HEK293 (cell line): ENCODE measurements around the gene EPS8.

Source experiments
- CTCF ChIA-PET: fragments of 350-600 bp; formaldehyde crosslinking; extraction: SDS; loops from one replicate; lab custom pipeline; 2021; ENCODE audit warnings: antibody characterized with exemption; lab: Yijun Ruan, JAX
- POLR2A ChIA-PET: fragments of 300-600 bp; formaldehyde crosslinking; extraction: SDS; loops from one replicate; lab custom pipeline; 2020; ENCODE audit warnings: antibody characterized with exemption, inconsistent platforms; lab: Yijun Ruan, JAX
- H3K27ac ChIP-seq: fragments of 200-500 bp; sonication (Bioruptor generic); 2 replicates; pipeline ENCODE4 v1.5.1; 2014; ENCODE audit warnings: low read depth, low read length, control low read depth, inconsistent platforms; ENCODE audit errors: extremely low read depth
- H3K36me3 ChIP-seq, 2 experiments: fragments of 200-500 bp in 1 of 2; sonication (Bioruptor generic) in 1 of 2; 1 replicate in 1 of 2; 2 replicates in 1 of 2; pipeline ENCODE4 v1.5.1; 2014 to 2017; ENCODE audit warnings: inconsistent platforms in 2 of 2, low read length in 2 of 2; ENCODE audit not compliant: control insufficient read depth in 2 of 2, insufficient read depth in 1 of 2
- H3K4me1 ChIP-seq: fragments of 200-500 bp; sonication (Bioruptor generic); 2 replicates; pipeline ENCODE4 v1.5.1; 2014; ENCODE audit warnings: mild to moderate bottlenecking, low read length, inconsistent platforms; ENCODE audit not compliant: control insufficient read depth, insufficient read depth
- H3K4me3 ChIP-seq: 2 replicates; pipeline ENCODE4 v1.5.1; 2011; ENCODE audit warnings: low read depth, mild to moderate bottlenecking, control low read depth, low read length, moderate library complexity
- H3K9me3 ChIP-seq: fragments of 200-500 bp; sonication (Bioruptor generic); 2 replicates; pipeline ENCODE4 v1.5.1; 2014; ENCODE audit warnings: low read depth, low read length, inconsistent platforms; ENCODE audit not compliant: control insufficient read depth, insufficient read depth
- GLI4 ChIP-seq: fragments of 450-650 bp; formaldehyde crosslinking; IDR thresholded peaks from 2 replicates; pipeline ENCODE4 v1.5.1; 2016; ENCODE audit warnings: missing biosample characterization, missing genetic modification characterization
- KLF7 ChIP-seq: fragments of 450-650 bp; formaldehyde crosslinking; IDR thresholded peaks from 2 replicates; pipeline ENCODE4 v1.5.1; 2016; ENCODE audit warnings: missing biosample characterization, missing genetic modification characterization, borderline replicate concordance
- MEIS1 ChIP-seq: sonication (generic); formaldehyde crosslinking; IDR thresholded peaks from 2 replicates; pipeline ENCODE4 v1.8.1; 2022; ENCODE audit warnings: missing genetic modification reagents, mild to moderate bottlenecking, borderline replicate concordance
- PATZ1 ChIP-seq: fragments of 450-650 bp; formaldehyde crosslinking; IDR thresholded peaks from 2 replicates; pipeline ENCODE4 v1.5.1; 2016; ENCODE audit warnings: missing biosample characterization, missing genetic modification characterization
- PRDM4 ChIP-seq: fragments of 450-650 bp; formaldehyde crosslinking; IDR thresholded peaks from 2 replicates; pipeline ENCODE4 v1.5.1; 2017; ENCODE audit warnings: missing biosample characterization, missing genetic modification characterization
- SP3 ChIP-seq: fragments of 450-650 bp; formaldehyde crosslinking; IDR thresholded peaks from 2 replicates; pipeline ENCODE4 v1.5.1; 2016; ENCODE audit warnings: missing biosample characterization, missing genetic modification characterization
- TCF7L2 ChIP-seq: IDR thresholded peaks from 2 replicates; pipeline ENCODE4 v1.6.1; 2011; ENCODE audit warnings: low read depth, mild to moderate bottlenecking, inconsistent platforms, low read length, moderate library complexity, borderline replicate concordance
- ZBTB20 ChIP-seq: fragments of 450-650 bp; formaldehyde crosslinking; IDR thresholded peaks from 2 replicates; pipeline ENCODE4 v1.5.1; 2016; ENCODE audit warnings: missing biosample characterization, missing genetic modification characterization
- ZBTB21 ChIP-seq: fragments of 450-650 bp; formaldehyde crosslinking; IDR thresholded peaks from 2 replicates; pipeline ENCODE4 v1.5.1; 2017; ENCODE audit warnings: missing biosample characterization, missing genetic modification characterization
- ZFP41 ChIP-seq: fragments of 450-650 bp; formaldehyde crosslinking; IDR thresholded peaks from 2 replicates; pipeline ENCODE4 v1.5.1; 2016; ENCODE audit warnings: missing biosample characterization, missing genetic modification characterization, borderline replicate concordance
- ZNF24 ChIP-seq: fragments of 450-650 bp; formaldehyde crosslinking; IDR thresholded peaks from 2 replicates; pipeline ENCODE4 v1.5.1; 2016; ENCODE audit warnings: missing biosample characterization, missing genetic modification characterization
- ZNF311 ChIP-seq: fragments of 450-650 bp; formaldehyde crosslinking; IDR thresholded peaks from 2 replicates; pipeline ENCODE4 v1.5.1; 2017; ENCODE audit warnings: missing biosample characterization, missing genetic modification characterization, borderline replicate concordance
- ZNF398 ChIP-seq: fragments of 450-650 bp; formaldehyde crosslinking; IDR thresholded peaks from 2 replicates; pipeline ENCODE4 v1.5.1; 2017; ENCODE audit warnings: missing biosample characterization, missing genetic modification characterization
- ZNF449 ChIP-seq: fragments of 450-650 bp; formaldehyde crosslinking; IDR thresholded peaks from 2 replicates; pipeline ENCODE4 v1.5.1; 2017; ENCODE audit warnings: missing biosample characterization, mild to moderate bottlenecking, missing genetic modification characterization, moderate library complexity
- ZNF596 ChIP-seq: fragments of 450-650 bp; IDR thresholded peaks from 2 replicates; pipeline ENCODE4 v1.5.0; 2018; ENCODE audit warnings: missing biosample characterization, mild to moderate bottlenecking, missing genetic modification characterization, moderate library complexity
- ZNF624 ChIP-seq: fragments of 450-650 bp; formaldehyde crosslinking; IDR thresholded peaks from 2 replicates; pipeline ENCODE4 v1.5.1; 2017; ENCODE audit warnings: missing biosample characterization, missing genetic modification characterization
- ZNF701 ChIP-seq: fragments of 450-650 bp; formaldehyde crosslinking; IDR thresholded peaks from 2 replicates; pipeline ENCODE4 v1.5.1; 2016; ENCODE audit warnings: missing biosample characterization, missing genetic modification characterization
- ZNF830 ChIP-seq: fragments of 450-650 bp; IDR thresholded peaks from 2 replicates; pipeline ENCODE4 v1.5.0; 2018; ENCODE audit warnings: missing biosample characterization, missing genetic modification characterization, low read depth, mild to moderate bottlenecking, moderate library complexity

Gene EPS8

GRCh38 chr12:15669256-15669948, 119.8 kb downstream of the EPS8 start:
- CTCF ChIA-PET: no interaction called here
- H3K27ac ChIP-seq: no peak overlapping the region
- POLR2A ChIA-PET: no interaction called here

More at GRCh38 chr12:15669256-15669948, 119.8 kb downstream of the EPS8 start:
- H3K36me3 ChIP-seq: no peaks in the 10 kb centered on the region
- H3K9me3 ChIP-seq: no peaks in the 10 kb centered on the region
- no peak overlapping the region for H3K4me3 ChIP-seq
- peaks cover 2% of the 10 kb centered on the region; the same call in 1 of the 2 replicates for H3K4me1 ChIP-seq
- no peak for TF ChIP-seq TCF7L2
- no peak for TF ChIP-seq MEIS1 (CRISPR knock-in tag)
- no peak for TF ChIP-seq PATZ1 (tag by site-specific recombination)
- no peak for TF ChIP-seq ZBTB21 (tag by site-specific recombination)
- TF ChIP-seq KLF7 (tag by site-specific recombination): no peak
- TF ChIP-seq ZNF449 (tag by site-specific recombination): no peak
- no peak for TF ChIP-seq ZNF398
- TF ChIP-seq ZNF624: no peak
- TF ChIP-seq GLI4 (tag by site-specific recombination): no peak
- TF ChIP-seq ZBTB20: no peak
- TF ChIP-seq SP3 (tag by site-specific recombination): no peak
- TF ChIP-seq ZFP41 (tag by site-specific recombination): no peak
- no peak for TF ChIP-seq ZNF830 (tag by site-specific recombination)
- TF ChIP-seq ZNF701 (tag by site-specific recombination): no peak
- TF ChIP-seq ZNF596 (tag by site-specific recombination): no peak
- no peak for TF ChIP-seq ZNF311 (tag by site-specific recombination)
- TF ChIP-seq PRDM4 (tag by site-specific recombination): no peak
- no peak for TF ChIP-seq ZNF24
- TF ChIP-seq, all 188 proteins: peak for 0
